AG04450 (cell line): ENCODE measurements around the gene ZDHHC11. TPM values are rescaled to one million over a fixed set of nuclear protein-coding genes. Genes with fewer than 3 reads are reported as not detected.

ENCODE experiments used
- CTCF ChIA-PET: fragments of 300-600, 350-600 bp; formaldehyde crosslinking; extraction: SDS; loops from one replicate; lab custom pipeline; 2022; ENCODE audit warnings: antibody characterized with exemption, inconsistent platforms; lab: Charles Lee
- POLR2A ChIA-PET: fragments of 350-600 bp; formaldehyde crosslinking; extraction: SDS; loops from one replicate; lab custom pipeline; 2021; ENCODE audit warnings: antibody characterized with exemption, inconsistent platforms; lab: Yijun Ruan, JAX
- DNase-seq: peaks from one replicate; pipeline ENCODE4 v3.0.0-alpha.2; 2011; ENCODE audit warnings: low read depth, low spot score
- H3K27ac ChIP-seq: one replicate; pipeline ENCODE4 v1.5.1; 2012; ENCODE audit warnings: low read depth, low read length, control low read depth
- H3K27me3 ChIP-seq: one replicate; pipeline ENCODE4 v1.6.0; 2012; ENCODE audit warnings: low read length; ENCODE audit not compliant: control insufficient read depth, insufficient read depth
- H3K4me3 ChIP-seq: 2 replicates; pipeline ENCODE4 v1.5.1; 2011; ENCODE audit warnings: mild to moderate bottlenecking, low read depth, low read length, control low read depth
- H3K9me3 ChIP-seq: 2 replicates; pipeline ENCODE4 v1.5.1; 2012; ENCODE audit warnings: low read length; ENCODE audit not compliant: control insufficient read depth, insufficient read depth
- polyA plus RNA-seq: library from polyadenylated mRNA; depleted of rRNA; stranded (reverse); fragments of >200 nt; gene quantifications from 2 replicates; pipeline ENCODE4 v1.2.3, GENCODE V29; 2011
- TF ChIP-seq, protein P1 (sequence below): IDR thresholded peaks from 2 replicates; pipeline ENCODE4 v1.5.1; 2011; ENCODE audit warnings: low read depth, low read length, control low read depth, inconsistent platforms

Gene ZDHHC11
- polyA plus RNA-seq, 1 experiment: 0.26 TPM

DNA sequence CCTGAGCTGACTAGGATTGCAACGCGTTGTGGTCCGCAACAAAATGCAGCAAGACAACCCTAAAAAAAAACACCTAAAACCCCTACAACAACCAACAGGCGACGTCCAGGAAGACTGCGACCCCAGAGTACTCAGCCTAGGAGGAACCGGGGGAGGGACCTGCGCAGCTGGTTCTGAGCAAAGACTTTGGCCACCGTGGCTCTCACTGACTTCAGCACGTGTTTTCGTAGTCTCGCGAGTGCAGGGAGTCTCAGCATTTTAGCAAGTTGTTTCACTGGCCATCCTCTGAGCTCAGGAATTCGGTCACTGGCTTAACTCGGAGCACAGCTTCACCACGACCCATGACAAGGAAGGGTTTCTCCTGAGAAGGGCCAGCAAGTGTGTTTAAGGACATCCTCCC lies 8.6 kb upstream of the ZDHHC11 start:
- ChIA-PET CTCF (no interaction called here), POLR2A (no interaction called here)
- TF ChIP-seq, protein P1, sequence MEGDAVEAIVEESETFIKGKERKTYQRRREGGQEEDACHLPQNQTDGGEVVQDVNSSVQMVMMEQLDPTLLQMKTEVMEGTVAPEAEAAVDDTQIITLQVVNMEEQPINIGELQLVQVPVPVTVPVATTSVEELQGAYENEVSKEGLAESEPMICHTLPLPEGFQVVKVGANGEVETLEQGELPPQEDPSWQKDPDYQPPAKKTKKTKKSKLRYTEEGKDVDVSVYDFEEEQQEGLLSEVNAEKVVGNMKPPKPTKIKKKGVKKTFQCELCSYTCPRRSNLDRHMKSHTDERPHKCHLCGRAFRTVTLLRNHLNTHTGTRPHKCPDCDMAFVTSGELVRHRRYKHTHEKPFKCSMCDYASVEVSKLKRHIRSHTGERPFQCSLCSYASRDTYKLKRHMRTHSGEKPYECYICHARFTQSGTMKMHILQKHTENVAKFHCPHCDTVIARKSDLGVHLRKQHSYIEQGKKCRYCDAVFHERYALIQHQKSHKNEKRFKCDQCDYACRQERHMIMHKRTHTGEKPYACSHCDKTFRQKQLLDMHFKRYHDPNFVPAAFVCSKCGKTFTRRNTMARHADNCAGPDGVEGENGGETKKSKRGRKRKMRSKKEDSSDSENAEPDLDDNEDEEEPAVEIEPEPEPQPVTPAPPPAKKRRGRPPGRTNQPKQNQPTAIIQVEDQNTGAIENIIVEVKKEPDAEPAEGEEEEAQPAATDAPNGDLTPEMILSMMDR: no peak
- Histone ChIP-seq H3K9me3 (no peaks in the 10 kb centered on the region; the same call in 1 of the 2 replicates), H3K27me3 (no peaks in the 10 kb centered on the region), H3K27ac (no peak overlapping the region), H3K4me3 (no peak overlapping the region)
- DNase-seq: no peak

- H3K4me3 ChIP-seq: no peak overlapping the region
- no peaks in the 10 kb centered on the region; the same call in 1 of the 2 replicates for H3K9me3 ChIP-seq
- H3K27ac ChIP-seq: no peak overlapping the region
- ChIA-PET POLR2A (no interaction called here), CTCF (no interaction called here)
- no peak for DNase-seq
- TF ChIP-seq, protein P1: no peak
- H3K27me3 ChIP-seq: no peaks in the 10 kb centered on the region
Observed at GRCh38 chr5:858726-859125, 7.9 kb upstream of the ZDHHC11 start.

- TF ChIP-seq, protein P1: no peak
- Histone ChIP-seq H3K27ac (no peak overlapping the region), H3K27me3 (no peaks in the 10 kb centered on the region), H3K4me3 (no peak overlapping the region), H3K9me3 (no peaks in the 10 kb centered on the region; the same call in 1 of the 2 replicates)
- ChIA-PET POLR2A (no interaction called here), CTCF (no interaction called here)
- no peak for DNase-seq
Observed at GRCh38 chr5:856531-857425, 6.0 kb upstream of the ZDHHC11 start.

DNA sequence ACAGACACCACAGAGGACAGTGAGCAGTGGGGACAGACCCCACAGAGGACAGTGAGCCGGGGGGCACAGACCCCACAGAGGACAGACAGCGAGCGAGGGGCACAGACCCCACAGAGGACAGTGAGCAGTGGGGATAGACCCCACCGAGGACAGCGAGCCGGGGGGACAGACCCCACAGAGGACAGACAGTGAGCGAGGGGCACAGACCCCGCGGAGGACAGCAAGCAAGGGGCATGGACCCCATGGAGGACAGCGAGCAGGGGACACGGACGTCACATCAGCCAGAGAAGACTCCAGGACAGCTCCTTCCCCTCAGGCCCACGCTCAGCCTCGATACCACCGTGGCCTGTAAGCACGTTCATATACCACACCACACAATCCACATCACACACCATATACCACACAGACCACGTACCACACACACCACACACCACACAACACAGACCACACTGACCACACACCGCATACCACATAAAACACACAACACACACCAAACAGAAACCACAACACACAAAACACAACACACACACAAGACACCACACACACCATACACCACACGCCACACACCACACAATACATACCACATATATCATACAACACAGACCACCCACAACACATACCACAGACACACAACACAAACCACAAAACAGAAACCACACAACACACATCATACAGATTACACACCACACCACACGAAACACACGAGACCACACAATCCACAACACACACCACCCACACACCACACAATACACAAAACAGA lies 5.2 kb upstream of the ZDHHC11 start:
- TF ChIP-seq, protein P1: no peak
- CTCF ChIA-PET: no interaction called here
- DNase-seq: no peak
- Histone ChIP-seq H3K9me3 (no peaks in the 10 kb centered on the region; the same call in 1 of the 2 replicates), H3K27me3 (peaks cover 6% of the 10 kb centered on the region), H3K27ac (no peak overlapping the region), H3K4me3 (no peak overlapping the region)
- POLR2A ChIA-PET: no interaction called here
